ENCODE measurements around the gene MCM3.

- TF ChIP-seq, protein P1, sequence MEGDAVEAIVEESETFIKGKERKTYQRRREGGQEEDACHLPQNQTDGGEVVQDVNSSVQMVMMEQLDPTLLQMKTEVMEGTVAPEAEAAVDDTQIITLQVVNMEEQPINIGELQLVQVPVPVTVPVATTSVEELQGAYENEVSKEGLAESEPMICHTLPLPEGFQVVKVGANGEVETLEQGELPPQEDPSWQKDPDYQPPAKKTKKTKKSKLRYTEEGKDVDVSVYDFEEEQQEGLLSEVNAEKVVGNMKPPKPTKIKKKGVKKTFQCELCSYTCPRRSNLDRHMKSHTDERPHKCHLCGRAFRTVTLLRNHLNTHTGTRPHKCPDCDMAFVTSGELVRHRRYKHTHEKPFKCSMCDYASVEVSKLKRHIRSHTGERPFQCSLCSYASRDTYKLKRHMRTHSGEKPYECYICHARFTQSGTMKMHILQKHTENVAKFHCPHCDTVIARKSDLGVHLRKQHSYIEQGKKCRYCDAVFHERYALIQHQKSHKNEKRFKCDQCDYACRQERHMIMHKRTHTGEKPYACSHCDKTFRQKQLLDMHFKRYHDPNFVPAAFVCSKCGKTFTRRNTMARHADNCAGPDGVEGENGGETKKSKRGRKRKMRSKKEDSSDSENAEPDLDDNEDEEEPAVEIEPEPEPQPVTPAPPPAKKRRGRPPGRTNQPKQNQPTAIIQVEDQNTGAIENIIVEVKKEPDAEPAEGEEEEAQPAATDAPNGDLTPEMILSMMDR (IDR thresholded peaks at IDR 0.05) = no peak
- TF ChIP-seq EZH2 (IDR thresholded peaks at IDR 0.05; ENCODE audit: borderline replicate concordance, insufficient read depth, low read depth, low read length, poor library complexity, severe bottlenecking) = no peak
Measured at GRCh38 chr6:52227495-52227894, 57.0 kb downstream of the MCM3 start.
